WTC11 (cell line): ENCODE measurements around the gene DNAH7. TPM values are rescaled to one million over a fixed set of nuclear protein-coding genes. Genes with fewer than 3 reads are reported as not detected.

Experiments used
- ATAC-seq: fragments of 200-7000 bp; cut with Tn5 transposase; 2 replicates; pipeline ENCODE4 v1.10.0; 2021; ENCODE audit warnings: mild to moderate bottlenecking, moderate library complexity
- CTCF ChIA-PET: fragments of 300-600 bp; sonication (Branson Sonifier 250); formaldehyde crosslinking; loops from one replicate; lab custom pipeline; 2021; ENCODE audit warnings: antibody characterized with exemption; lab: Charles Lee
- POLR2A ChIA-PET: fragments of 350-600 bp; sonication (Branson Sonifier 250); formaldehyde crosslinking; loops from one replicate; lab custom pipeline; 2021; ENCODE audit warnings: antibody characterized with exemption; lab: Charles Lee
- DNase-seq: peaks from one replicate; pipeline ENCODE4 v3.0.0; 2021; ENCODE audit warnings: low spot score
- H3K27ac Mint-ChIP-seq: 2 replicates; pipeline ENCODE4 v1.8.0; 2021; ENCODE audit warnings: mixed read lengths
- H3K27me3 Mint-ChIP-seq: 2 replicates; pipeline ENCODE4 v1.8.0; 2021; ENCODE audit warnings: low read depth, mild to moderate bottlenecking, moderate library complexity, mixed read lengths
- H3K36me3 Mint-ChIP-seq: 2 replicates; pipeline ENCODE4 v1.8.0; 2021; ENCODE audit warnings: mixed read lengths
- H3K4me1 Mint-ChIP-seq: 2 replicates; pipeline ENCODE4 v1.8.0; 2022; ENCODE audit warnings: mixed read lengths
- H3K4me3 Mint-ChIP-seq: 2 replicates; pipeline ENCODE4 v1.8.0; 2021; ENCODE audit warnings: mild to moderate bottlenecking, moderate library complexity, mixed read lengths
- H3K9me3 Mint-ChIP-seq: 2 replicates; pipeline ENCODE4 v1.8.0; 2021; ENCODE audit warnings: mixed read lengths
- FOXK1 ChIP-seq: sonication (generic); formaldehyde crosslinking; IDR thresholded peaks from 2 replicates; pipeline ENCODE4 v1.8.0; 2022; ENCODE audit warnings: mild to moderate bottlenecking, moderate library complexity, missing genetic modification reagents
- GRHL2 ChIP-seq: fragments of 250-450 bp; sonication (Bioruptor Pico); IDR thresholded peaks from 2 replicates; pipeline ENCODE4 v1.8.0; 2022; ENCODE audit warnings: mild to moderate bottlenecking, moderate library complexity; ENCODE audit not compliant: insufficient replicate concordance, severe bottlenecking
- GTF2I ChIP-seq: fragments of 250-450 bp; sonication (Bioruptor Pico); conservative IDR thresholded peaks from 2 replicates; pipeline ENCODE4 v1.4.0; 2021; ENCODE audit warnings: mild to moderate bottlenecking
- HMGA2 ChIP-seq: fragments of 250-450 bp; sonication (Bioruptor Pico); IDR thresholded peaks from 2 replicates; pipeline ENCODE4 v1.4.0; 2021; ENCODE audit warnings: mild to moderate bottlenecking, moderate library complexity
- MYBL2 ChIP-seq: sonication (generic); formaldehyde crosslinking; IDR thresholded peaks from 2 replicates; pipeline ENCODE4 v1.8.1; 2023; ENCODE audit warnings: mild to moderate bottlenecking, moderate library complexity, missing genetic modification reagents
- NR2C2 ChIP-seq: sonication (generic); formaldehyde crosslinking; IDR thresholded peaks from 2 replicates; pipeline ENCODE4 v1.8.0; 2022; ENCODE audit warnings: mild to moderate bottlenecking, missing genetic modification reagents
- RORB ChIP-seq: fragments of 250-450 bp; sonication (Bioruptor Pico); IDR thresholded peaks from 2 replicates; pipeline ENCODE4 v1.9.0; 2021; ENCODE audit warnings: mild to moderate bottlenecking
- SMAD4 ChIP-seq: sonication (generic); formaldehyde crosslinking; IDR thresholded peaks from 2 replicates; pipeline ENCODE4 v1.8.0; 2022; ENCODE audit warnings: mild to moderate bottlenecking, missing genetic modification reagents
- TP53 ChIP-seq: sonication (generic); formaldehyde crosslinking; IDR thresholded peaks from 2 replicates; pipeline ENCODE4 v1.8.1; 2023; ENCODE audit warnings: mild to moderate bottlenecking, missing genetic modification reagents
- ZBTB21 ChIP-seq: sonication (generic); formaldehyde crosslinking; IDR thresholded peaks from 2 replicates; pipeline ENCODE4 v1.8.1; 2023; ENCODE audit warnings: mild to moderate bottlenecking, missing genetic modification reagents, borderline replicate concordance
- ZNF416 ChIP-seq: fragments of 250-450 bp; sonication (Bioruptor Pico); IDR thresholded peaks from 2 replicates; pipeline ENCODE4 v1.9.0; 2021; ENCODE audit warnings: mild to moderate bottlenecking, inconsistent platforms
- ZNF423 ChIP-seq: fragments of 250-450 bp; sonication (Bioruptor Pico); IDR thresholded peaks from 2 replicates; pipeline ENCODE4 v2.1.2; 2022; ENCODE audit warnings: mild to moderate bottlenecking, moderate library complexity
- total RNA-seq: library from RNA; stranded (reverse); gene quantifications from 3 replicates; pipeline ENCODE4 v1.2.3, GENCODE V29; 2021
- TF ChIP-seq, protein P1 (sequence below): sonication (generic); formaldehyde crosslinking; conservative IDR thresholded peaks from 2 replicates; pipeline ENCODE4 v1.8.1; 2022; ENCODE audit warnings: mild to moderate bottlenecking, missing genetic modification reagents
- TF ChIP-seq, protein P2 (sequence below): sonication (generic); formaldehyde crosslinking; IDR thresholded peaks from 2 replicates; pipeline ENCODE4 v1.8.0; 2022; ENCODE audit warnings: mild to moderate bottlenecking, missing genetic modification reagents
- TF ChIP-seq, protein P3 (sequence below): sonication (generic); formaldehyde crosslinking; IDR thresholded peaks from 2 replicates; pipeline ENCODE4 v1.8.1; 2023; ENCODE audit warnings: mild to moderate bottlenecking, missing genetic modification reagents
- TF ChIP-seq, protein P4 (sequence below): fragments of 250-450 bp; sonication (Bioruptor Pico); IDR thresholded peaks from 2 replicates; pipeline ENCODE4 v1.9.0; 2021; ENCODE audit warnings: mild to moderate bottlenecking
- TF ChIP-seq, protein P5 (sequence below): fragments of 250-450 bp; sonication (Bioruptor Pico); conservative IDR thresholded peaks from 2 replicates; pipeline ENCODE4 v1.9.0; 2021; ENCODE audit warnings: mild to moderate bottlenecking
- TF ChIP-seq, protein P6 (sequence below): sonication (generic); formaldehyde crosslinking; IDR thresholded peaks from 2 replicates; pipeline ENCODE4 v1.8.0; 2022; ENCODE audit warnings: mild to moderate bottlenecking, missing genetic modification reagents
- TF ChIP-seq, protein P7 (sequence below): sonication (generic); formaldehyde crosslinking; IDR thresholded peaks from 2 replicates; pipeline ENCODE4 v1.8.1; 2022; ENCODE audit warnings: mild to moderate bottlenecking, missing genetic modification reagents, moderate library complexity, borderline replicate concordance
- TF ChIP-seq, protein P8 (sequence below): fragments of 250-450 bp; sonication (Bioruptor Pico); IDR thresholded peaks from 2 replicates; pipeline ENCODE4 v1.9.0; 2021; ENCODE audit warnings: moderate library complexity, mild to moderate bottlenecking, inconsistent platforms, borderline replicate concordance
- TF ChIP-seq, protein P9 (sequence below): sonication (generic); formaldehyde crosslinking; IDR thresholded peaks from 2 replicates; pipeline ENCODE4 v1.8.1; 2023; ENCODE audit warnings: mild to moderate bottlenecking, missing genetic modification reagents, moderate library complexity
- TF ChIP-seq, protein P10 (sequence below): sonication (generic); formaldehyde crosslinking; conservative IDR thresholded peaks from 2 replicates; pipeline ENCODE4 v1.8.1; 2023; ENCODE audit warnings: mild to moderate bottlenecking, low read depth, missing genetic modification reagents, moderate library complexity

Gene DNAH7
- total RNA-seq, 1 experiment from 2014 or later: 0.04 TPM

DNA sequence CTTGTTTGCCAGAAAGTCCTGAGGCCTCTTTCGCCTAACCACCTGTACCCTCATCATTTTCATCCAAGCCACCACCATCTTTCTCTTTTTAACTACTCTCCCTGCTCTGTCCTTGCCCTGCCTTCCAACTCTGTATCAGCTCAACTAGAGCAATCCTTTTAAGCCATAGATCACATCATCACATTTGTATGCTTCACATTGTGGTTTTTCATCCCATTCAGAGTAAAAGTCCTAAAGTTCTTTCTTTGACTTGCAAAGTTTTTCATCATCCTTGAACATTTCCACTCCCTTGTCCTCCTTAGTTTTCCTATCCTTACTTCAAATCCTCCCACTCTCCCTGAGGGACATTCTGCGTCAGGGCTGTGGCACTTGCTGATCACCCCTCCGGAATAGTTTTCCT, 337.7 kb downstream of the DNAH7 start (continued):
- TF ChIP-seq, protein P1, sequence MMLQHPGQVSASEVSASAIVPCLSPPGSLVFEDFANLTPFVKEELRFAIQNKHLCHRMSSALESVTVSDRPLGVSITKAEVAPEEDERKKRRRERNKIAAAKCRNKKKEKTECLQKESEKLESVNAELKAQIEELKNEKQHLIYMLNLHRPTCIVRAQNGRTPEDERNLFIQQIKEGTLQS (CRISPR knock-in tag): no peak
- TF ChIP-seq NR2C2 (CRISPR knock-in tag) (no peak), TP53 (CRISPR knock-in tag) (no peak), SMAD4 (CRISPR knock-in tag) (no peak), ZBTB21 (CRISPR knock-in tag) (no peak)
- TF ChIP-seq, protein P2, sequence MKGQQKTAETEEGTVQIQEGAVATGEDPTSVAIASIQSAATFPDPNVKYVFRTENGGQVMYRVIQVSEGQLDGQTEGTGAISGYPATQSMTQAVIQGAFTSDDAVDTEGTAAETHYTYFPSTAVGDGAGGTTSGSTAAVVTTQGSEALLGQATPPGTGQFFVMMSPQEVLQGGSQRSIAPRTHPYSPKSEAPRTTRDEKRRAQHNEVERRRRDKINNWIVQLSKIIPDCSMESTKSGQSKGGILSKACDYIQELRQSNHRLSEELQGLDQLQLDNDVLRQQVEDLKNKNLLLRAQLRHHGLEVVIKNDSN (CRISPR knock-in tag): no peak

DNA sequence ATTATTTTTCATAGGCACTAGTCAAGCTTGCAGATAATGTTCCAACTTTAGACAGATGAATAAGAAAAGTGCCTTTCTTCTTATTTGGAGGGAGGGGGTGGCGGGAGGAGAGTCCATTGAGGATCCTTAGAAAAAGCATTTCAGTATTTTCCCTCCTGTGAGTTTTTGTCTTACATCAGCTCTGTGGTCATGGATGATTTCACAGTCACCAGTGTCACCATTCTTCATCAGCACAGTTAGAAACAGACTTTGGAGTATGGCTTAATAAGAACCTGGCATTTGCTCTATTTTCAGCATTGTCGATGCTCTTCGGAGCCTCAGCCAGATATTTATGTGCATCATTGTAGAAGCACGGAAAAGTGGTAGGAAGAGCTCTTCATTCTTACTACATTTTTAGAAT, 341.5 kb downstream of the DNAH7 start:
- no peak for ATAC-seq
- TF ChIP-seq, protein P3, sequence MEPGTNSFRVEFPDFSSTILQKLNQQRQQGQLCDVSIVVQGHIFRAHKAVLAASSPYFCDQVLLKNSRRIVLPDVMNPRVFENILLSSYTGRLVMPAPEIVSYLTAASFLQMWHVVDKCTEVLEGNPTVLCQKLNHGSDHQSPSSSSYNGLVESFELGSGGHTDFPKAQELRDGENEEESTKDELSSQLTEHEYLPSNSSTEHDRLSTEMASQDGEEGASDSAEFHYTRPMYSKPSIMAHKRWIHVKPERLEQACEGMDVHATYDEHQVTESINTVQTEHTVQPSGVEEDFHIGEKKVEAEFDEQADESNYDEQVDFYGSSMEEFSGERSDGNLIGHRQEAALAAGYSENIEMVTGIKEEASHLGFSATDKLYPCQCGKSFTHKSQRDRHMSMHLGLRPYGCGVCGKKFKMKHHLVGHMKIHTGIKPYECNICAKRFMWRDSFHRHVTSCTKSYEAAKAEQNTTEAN (CRISPR knock-in tag): no peak
- TF ChIP-seq, protein P4, sequence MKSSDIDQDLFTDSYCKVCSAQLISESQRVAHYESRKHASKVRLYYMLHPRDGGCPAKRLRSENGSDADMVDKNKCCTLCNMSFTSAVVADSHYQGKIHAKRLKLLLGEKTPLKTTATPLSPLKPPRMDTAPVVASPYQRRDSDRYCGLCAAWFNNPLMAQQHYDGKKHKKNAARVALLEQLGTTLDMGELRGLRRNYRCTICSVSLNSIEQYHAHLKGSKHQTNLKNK (CRISPR knock-in tag): no peak
- no peak for TF ChIP-seq MYBL2 (CRISPR knock-in tag)
- TF ChIP-seq, protein P5, sequence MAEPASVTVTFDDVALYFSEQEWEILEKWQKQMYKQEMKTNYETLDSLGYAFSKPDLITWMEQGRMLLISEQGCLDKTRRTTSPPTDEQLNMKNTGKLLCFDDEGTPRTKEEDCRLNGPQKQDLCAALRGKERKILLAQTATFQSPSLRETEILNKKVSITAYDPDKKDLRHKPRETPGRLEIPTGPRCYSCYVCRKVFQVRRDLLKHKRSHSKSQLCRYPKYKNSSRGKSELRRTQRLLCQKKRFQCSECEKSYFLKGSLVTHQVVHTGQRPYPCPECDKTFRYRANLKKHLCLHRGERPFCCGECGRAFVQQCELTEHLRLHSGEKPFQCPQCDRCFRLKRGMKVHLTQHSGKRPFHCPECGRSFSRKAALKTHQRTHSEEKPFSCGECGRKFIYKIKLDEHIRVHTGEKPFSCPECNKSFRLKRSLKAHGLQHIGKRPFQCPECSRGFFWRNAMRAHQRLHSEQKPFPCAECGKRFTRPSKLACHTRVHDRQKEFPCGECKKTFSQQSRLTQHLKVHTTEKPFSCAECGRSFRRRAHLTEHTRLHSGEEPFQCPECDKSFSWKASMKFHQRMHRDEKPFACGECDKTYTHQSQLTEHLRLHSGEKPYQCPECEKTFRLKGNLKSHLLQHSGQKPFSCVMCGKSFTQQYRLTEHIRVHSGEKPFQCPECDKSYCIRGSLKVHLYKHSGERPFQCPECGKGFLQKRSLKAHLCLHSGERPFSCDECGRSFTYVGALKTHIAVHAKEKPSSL (CRISPR knock-in tag): no peak
- TF ChIP-seq, protein P6, sequence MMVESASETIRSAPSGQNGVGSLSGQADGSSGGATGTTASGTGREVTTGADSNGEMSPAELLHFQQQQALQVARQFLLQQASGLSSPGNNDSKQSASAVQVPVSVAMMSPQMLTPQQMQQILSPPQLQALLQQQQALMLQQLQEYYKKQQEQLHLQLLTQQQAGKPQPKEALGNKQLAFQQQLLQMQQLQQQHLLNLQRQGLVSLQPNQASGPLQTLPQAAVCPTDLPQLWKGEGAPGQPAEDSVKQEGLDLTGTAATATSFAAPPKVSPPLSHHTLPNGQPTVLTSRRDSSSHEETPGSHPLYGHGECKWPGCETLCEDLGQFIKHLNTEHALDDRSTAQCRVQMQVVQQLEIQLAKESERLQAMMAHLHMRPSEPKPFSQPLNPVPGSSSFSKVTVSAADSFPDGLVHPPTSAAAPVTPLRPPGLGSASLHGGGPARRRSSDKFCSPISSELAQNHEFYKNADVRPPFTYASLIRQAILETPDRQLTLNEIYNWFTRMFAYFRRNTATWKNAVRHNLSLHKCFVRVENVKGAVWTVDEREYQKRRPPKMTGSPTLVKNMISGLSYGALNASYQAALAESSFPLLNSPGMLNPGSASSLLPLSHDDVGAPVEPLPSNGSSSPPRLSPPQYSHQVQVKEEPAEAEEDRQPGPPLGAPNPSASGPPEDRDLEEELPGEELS: no peak
- no peak for TF ChIP-seq GRHL2
- TF ChIP-seq, protein P7, sequence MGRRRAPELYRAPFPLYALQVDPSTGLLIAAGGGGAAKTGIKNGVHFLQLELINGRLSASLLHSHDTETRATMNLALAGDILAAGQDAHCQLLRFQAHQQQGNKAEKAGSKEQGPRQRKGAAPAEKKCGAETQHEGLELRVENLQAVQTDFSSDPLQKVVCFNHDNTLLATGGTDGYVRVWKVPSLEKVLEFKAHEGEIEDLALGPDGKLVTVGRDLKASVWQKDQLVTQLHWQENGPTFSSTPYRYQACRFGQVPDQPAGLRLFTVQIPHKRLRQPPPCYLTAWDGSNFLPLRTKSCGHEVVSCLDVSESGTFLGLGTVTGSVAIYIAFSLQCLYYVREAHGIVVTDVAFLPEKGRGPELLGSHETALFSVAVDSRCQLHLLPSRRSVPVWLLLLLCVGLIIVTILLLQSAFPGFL: no peak
- no peak for TF ChIP-seq FOXK1
- no peak for TF ChIP-seq HMGA2 (CRISPR knock-in tag)
- no peak for DNase-seq
- H3K4me1 Mint-ChIP-seq: peaks cover 19% of the 10 kb centered on the region
- H3K9me3 Mint-ChIP-seq: no peaks in the 10 kb centered on the region
- H3K4me3 Mint-ChIP-seq: no peak overlapping the region
- H3K36me3 Mint-ChIP-seq: peaks cover 45% of the 10 kb centered on the region
- no peaks in the 10 kb centered on the region for H3K27me3 Mint-ChIP-seq
- H3K27ac Mint-ChIP-seq: no peak overlapping the region
- ChIA-PET POLR2A (no interaction called here), CTCF (no interaction called here)

DNA sequence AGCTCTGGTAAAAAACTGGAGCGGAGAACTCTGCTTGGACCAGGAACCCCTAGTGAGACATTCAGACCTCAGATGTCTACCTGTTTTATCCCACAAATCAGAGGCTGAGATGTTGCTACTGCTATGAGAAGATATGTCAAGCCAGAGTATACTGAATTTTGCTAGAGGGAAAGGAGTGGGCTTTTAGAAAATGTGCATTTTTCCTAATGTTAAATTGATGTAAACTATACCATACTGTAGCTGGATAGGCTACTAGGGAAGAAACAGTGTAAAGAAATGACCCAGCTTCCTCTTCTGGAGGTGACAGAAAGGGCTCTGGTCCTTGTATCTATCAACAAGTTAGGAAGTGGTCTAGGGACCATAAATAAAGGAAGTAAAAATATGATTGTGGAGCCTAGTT, 346.6 kb downstream of the DNAH7 start:
- Mint-ChIP-seq H3K36me3 (peaks cover 32% of the 10 kb centered on the region), H3K27me3 (no peaks in the 10 kb centered on the region), H3K4me3 (no peak overlapping the region), H3K4me1 (peaks cover 39% of the 10 kb centered on the region), H3K27ac (peak overlapping the region; percentile 26; the same call in 1 of the 2 replicates), H3K9me3 (no peaks in the 10 kb centered on the region)
- CTCF ChIA-PET: interaction anchor here (0.7 kb wide), 1 partner anchor 50 kb away, joined by 3 read pairs; no protein-coding TSS in a partner anchor
- DNase-seq (no peak), ATAC-seq (no peak)
- POLR2A ChIA-PET: no interaction called here
- TF ChIP-seq ZNF416 (CRISPR knock-in tag): no peak
- no peak for TF ChIP-seq ZNF423
- TF ChIP-seq, protein P8, sequence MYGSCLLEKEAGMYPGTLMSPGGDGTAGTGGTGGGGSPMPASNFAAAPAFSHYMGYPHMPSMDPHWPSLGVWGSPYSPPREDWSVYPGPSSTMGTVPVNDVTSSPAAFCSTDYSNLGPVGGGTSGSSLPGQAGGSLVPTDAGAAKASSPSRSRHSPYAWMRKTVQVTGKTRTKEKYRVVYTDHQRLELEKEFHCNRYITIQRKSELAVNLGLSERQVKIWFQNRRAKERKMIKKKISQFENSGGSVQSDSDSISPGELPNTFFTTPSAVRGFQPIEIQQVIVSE (CRISPR knock-in tag): no peak
- TF ChIP-seq GRHL2: no peak
- TF ChIP-seq, protein P9, sequence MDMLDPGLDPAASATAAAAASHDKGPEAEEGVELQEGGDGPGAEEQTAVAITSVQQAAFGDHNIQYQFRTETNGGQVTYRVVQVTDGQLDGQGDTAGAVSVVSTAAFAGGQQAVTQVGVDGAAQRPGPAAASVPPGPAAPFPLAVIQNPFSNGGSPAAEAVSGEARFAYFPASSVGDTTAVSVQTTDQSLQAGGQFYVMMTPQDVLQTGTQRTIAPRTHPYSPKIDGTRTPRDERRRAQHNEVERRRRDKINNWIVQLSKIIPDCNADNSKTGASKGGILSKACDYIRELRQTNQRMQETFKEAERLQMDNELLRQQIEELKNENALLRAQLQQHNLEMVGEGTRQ (CRISPR knock-in tag): no peak
- TF ChIP-seq RORB: no peak
- TF ChIP-seq SMAD4 (CRISPR knock-in tag): no peak
- TF ChIP-seq, protein P10, sequence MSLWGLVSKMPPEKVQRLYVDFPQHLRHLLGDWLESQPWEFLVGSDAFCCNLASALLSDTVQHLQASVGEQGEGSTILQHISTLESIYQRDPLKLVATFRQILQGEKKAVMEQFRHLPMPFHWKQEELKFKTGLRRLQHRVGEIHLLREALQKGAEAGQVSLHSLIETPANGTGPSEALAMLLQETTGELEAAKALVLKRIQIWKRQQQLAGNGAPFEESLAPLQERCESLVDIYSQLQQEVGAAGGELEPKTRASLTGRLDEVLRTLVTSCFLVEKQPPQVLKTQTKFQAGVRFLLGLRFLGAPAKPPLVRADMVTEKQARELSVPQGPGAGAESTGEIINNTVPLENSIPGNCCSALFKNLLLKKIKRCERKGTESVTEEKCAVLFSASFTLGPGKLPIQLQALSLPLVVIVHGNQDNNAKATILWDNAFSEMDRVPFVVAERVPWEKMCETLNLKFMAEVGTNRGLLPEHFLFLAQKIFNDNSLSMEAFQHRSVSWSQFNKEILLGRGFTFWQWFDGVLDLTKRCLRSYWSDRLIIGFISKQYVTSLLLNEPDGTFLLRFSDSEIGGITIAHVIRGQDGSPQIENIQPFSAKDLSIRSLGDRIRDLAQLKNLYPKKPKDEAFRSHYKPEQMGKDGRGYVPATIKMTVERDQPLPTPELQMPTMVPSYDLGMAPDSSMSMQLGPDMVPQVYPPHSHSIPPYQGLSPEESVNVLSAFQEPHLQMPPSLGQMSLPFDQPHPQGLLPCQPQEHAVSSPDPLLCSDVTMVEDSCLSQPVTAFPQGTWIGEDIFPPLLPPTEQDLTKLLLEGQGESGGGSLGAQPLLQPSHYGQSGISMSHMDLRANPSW (CRISPR knock-in tag): no peak
- no peak for TF ChIP-seq GTF2I (CRISPR knock-in tag)
